ENCODE results near the gene POLR1A.
"Not testable (repeated sequence)": the region's sequence is repeated elsewhere in the genome, so short reads cannot be mapped to it uniquely, and the experiment has no call there.

Gene POLR1A

GRCh38 chr2:85992611-85993010 lies 113.1 kb downstream of the POLR1A start:
- no peak for DNase-seq (ENCODE audit: extremely low read depth, low read depth)
- TF ChIP-seq CTCF (IDR thresholded peaks at IDR 0.05; ENCODE audit: low read depth, low read length), result no peak

GRCh38 chr2:85992053-85992452 lies 113.6 kb downstream of the POLR1A start:
- DNase-seq (ENCODE audit: extremely low read depth, low read depth), result not testable (repeated sequence)

- TF ChIP-seq CTCF (IDR thresholded peaks at IDR 0.05; ENCODE audit: low read depth, low read length), result no peak
- no peak for DNase-seq (ENCODE audit: extremely low read depth, low read depth)
Observed at GRCh38 chr2:85990084-85990483, 115.6 kb downstream of the POLR1A start.

GRCh38 chr2:85989288-85989865 lies 116.3 kb downstream of the POLR1A start:
- no peak for DNase-seq (ENCODE audit: extremely low read depth, low read depth)
- no peak for TF ChIP-seq CTCF (IDR thresholded peaks at IDR 0.05; ENCODE audit: low read depth, low read length)

GRCh38 chr2:85988914-85989270 lies 116.8 kb downstream of the POLR1A start:
- DNase-seq (ENCODE audit: extremely low read depth, low read depth), result no peak
- TF ChIP-seq CTCF (IDR thresholded peaks at IDR 0.05; ENCODE audit: low read depth, low read length), result no peak

- DNase-seq (ENCODE audit: extremely low read depth, low read depth), result peak; percentile 39
- TF ChIP-seq CTCF (IDR thresholded peaks at IDR 0.05; ENCODE audit: low read depth, low read length), result no peak
Observed at GRCh38 chr2:85988175-85988913, 117.3 kb downstream of the POLR1A start.

- DNase-seq (ENCODE audit: extremely low read depth, low read depth), result no peak
- no peak for TF ChIP-seq CTCF (IDR thresholded peaks at IDR 0.05; ENCODE audit: low read depth, low read length)
Observed at GRCh38 chr2:85987266-85988174, 118.2 kb downstream of the POLR1A start.

Data from AG09319 (cell line).